GM12872 (cell line): ENCODE data around the gene CFAP70.

Experiments used
- TF ChIP-seq, protein P1 (sequence below): IDR thresholded peaks from 3 replicates; pipeline ENCODE4 v1.5.1; 2011; ENCODE audit warnings: low read depth, mild to moderate bottlenecking, low read length, moderate library complexity; ENCODE audit not compliant: insufficient read depth

The CFAP70 gene

GRCh38 chr10:73248259-73248724 lies 110.4 kb downstream of the CFAP70 start:
- TF ChIP-seq, protein P1, sequence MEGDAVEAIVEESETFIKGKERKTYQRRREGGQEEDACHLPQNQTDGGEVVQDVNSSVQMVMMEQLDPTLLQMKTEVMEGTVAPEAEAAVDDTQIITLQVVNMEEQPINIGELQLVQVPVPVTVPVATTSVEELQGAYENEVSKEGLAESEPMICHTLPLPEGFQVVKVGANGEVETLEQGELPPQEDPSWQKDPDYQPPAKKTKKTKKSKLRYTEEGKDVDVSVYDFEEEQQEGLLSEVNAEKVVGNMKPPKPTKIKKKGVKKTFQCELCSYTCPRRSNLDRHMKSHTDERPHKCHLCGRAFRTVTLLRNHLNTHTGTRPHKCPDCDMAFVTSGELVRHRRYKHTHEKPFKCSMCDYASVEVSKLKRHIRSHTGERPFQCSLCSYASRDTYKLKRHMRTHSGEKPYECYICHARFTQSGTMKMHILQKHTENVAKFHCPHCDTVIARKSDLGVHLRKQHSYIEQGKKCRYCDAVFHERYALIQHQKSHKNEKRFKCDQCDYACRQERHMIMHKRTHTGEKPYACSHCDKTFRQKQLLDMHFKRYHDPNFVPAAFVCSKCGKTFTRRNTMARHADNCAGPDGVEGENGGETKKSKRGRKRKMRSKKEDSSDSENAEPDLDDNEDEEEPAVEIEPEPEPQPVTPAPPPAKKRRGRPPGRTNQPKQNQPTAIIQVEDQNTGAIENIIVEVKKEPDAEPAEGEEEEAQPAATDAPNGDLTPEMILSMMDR: no peak

- TF ChIP-seq, protein P1: no peak
Observed at GRCh38 chr10:73247509-73248258, 111.0 kb downstream of the CFAP70 start.

DNA sequence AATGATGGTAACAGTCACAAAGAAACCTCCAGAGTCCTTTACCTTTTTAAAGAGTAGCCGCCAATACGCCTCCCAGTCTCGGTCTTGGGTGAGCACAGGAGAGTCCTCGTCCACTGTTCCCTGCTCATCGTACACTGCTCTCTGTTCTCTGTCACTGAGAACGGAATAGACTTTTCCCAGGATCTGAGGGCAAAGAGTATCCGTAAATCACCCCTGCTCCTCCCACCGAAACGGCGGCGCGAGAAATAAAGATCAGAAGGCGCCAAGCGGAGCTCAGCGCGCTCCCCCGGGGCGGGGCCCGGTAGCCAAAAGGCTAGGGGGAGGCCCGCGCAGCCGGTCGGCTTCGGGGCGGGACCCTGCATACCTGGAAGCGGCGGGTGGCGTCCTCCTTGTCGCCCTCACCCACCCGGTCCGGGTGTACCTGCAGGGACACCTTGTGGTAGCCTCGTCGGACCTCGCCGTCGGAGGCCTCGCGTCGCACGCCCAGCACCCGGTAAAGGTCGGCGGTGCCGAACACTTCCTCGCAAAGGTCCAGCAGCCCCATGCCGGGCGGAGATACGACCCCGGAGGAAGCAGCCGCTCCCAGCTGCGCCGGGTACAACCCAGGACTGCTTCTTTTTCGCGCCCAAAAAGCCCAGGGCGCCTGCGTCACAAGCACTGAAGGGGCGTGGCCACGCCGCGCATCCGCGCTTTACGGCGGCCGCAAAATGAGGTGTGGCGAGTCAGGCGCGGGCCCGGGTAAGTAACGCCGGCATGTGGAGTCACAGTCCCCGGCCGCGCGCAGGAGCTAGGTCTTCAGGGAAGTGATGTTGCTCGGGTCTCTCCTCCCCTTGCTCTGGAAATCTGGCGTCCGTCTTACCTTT lies 111.8 kb downstream of the CFAP70 start, which contains the start of gene DNAJC9:
Gene DNAJC9, minus strand, starts transcription at position 610 of the 863 bp plus-strand sequence. Its CDS starts 66 bp downstream, at position 544.
- TF ChIP-seq, protein P1: peak; percentile 13; the same call in 1 of the 3 replicates

DNA sequence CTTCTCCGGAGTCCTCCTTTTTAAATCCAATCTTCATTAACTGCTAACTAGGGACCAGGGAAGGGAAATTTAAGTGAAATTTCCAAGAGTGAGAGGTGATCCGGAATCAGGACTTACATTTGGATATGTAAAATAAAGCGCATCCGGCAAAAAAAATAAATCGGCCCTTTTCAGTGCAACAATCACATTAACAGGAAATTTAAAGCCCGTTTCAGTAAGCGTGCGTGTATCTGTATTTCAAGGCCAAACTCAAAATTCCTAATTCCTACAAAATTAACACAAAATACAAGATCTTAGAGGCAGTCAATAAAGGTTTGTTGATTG lies 112.4 kb downstream of the CFAP70 start:
- TF ChIP-seq, protein P1: no peak

DNA sequence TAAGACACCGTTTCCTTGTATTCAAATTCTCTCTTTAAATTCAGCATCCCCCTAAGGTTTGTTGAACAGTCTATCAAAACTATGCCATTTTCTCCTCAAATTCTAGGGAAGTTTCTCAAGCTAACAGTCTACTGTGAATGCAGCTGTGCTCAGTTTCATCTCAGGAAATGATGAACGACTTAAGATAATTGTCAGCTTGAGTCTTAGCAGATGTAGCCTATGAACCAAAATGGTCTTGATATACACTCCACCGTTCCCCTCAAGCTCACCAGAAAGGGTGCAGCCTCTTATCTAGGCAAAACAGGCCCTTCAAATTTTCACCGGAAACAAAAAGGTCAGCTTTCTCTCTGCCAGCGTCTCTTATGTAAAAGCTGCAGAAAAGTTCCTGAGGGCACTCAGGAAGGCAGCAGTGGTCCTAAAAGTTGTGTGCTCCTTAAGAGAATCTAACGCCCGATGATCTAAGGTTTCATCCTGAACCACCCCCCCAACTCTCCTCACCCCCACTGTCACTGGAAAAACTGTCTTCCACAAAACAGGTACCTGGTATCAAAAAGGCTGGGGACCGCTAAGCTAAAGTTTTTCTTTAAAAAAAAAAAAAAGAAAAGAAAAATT lies 113.7 kb downstream of the CFAP70 start:
- TF ChIP-seq, protein P1: no peak

- TF ChIP-seq, protein P1: no peak
Observed at GRCh38 chr10:73239908-73240307, 118.8 kb downstream of the CFAP70 start.
